ENCODE data around the gene DHRS4.
"Not testable (repeated sequence)": the region's sequence is repeated elsewhere in the genome, so short reads cannot be mapped to it uniquely, and the experiment has no call there.

DHRS4 gene

DNA sequence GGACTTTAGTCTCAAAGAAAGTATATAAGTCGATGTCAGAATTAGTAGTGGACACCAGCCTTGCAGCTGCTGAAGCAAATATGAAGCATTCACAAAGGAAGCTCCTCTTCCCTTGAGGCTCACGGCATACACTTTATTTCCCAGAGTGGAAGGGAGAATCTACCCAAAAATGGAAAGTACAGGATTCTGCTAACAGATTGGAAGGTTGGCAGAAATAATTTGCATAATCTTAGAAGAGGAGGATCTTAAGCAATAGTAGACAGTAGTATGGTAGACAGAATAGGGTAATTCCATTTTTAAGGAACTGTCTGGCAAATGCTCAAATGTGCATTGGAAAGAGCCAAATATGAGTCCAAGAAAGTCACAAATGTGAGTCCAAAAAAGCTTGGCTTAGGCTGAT lies 2.2 kb downstream of the DHRS4 start:
- H3K4me3 ChIP-seq (ENCODE audit: low read depth, low read length); DNase-seq (ENCODE audit: low read depth): not testable (repeated sequence)

DNA sequence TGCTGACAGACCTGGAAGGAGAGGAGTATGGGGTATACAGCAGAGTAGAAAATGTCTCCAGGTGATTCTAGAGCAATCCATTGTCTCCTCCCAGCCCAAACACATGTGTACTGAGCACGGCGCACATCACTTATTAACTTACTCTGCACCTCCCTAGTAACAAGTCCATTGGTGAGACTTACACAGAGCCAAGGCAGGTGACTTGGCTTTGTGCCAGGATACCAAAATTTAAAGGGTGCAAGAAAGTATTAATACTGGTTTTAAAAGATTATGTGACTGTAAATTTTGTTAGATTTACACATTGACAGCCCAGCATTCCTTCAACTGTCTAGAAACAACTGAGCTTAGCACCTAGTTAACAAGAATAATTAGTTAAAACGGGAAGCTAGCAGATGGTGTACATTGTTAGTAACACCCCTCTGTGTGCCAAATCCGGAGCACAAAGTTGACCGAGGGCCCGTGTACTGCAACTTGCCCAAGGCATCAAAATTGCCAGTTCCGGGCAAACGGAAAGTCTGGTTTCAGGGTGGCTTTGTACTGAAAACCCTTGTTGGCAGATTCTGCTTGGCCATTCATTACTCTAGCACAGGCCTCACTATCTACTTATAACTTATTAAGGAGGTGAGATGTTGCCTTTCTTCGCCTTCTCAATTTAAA lies 4.5 kb downstream of the DHRS4 start:
- H3K4me3 ChIP-seq (ENCODE audit: low read depth, low read length); DNase-seq (ENCODE audit: low read depth): not testable (repeated sequence)

DNA sequence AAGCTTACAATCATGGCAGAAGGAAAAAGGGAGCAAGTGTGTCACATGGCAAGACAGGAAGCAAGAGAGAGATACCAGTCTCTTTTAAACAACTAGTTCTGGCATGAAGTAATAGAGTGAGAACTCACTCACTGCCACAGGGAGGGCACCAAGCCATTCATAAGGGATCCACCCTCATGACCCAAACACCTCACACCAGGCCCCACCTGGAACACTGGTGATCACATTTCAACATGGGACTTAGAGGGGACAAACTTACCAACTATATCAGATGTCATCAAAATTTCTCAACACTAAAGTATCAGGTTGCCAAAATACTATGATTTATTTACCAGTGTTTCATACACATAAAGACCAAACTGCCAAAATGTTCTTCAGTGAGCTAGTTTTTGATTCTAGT lies 7.3 kb downstream of the DHRS4 start:
- not testable (repeated sequence) for DNase-seq (ENCODE audit: low read depth)

DNA sequence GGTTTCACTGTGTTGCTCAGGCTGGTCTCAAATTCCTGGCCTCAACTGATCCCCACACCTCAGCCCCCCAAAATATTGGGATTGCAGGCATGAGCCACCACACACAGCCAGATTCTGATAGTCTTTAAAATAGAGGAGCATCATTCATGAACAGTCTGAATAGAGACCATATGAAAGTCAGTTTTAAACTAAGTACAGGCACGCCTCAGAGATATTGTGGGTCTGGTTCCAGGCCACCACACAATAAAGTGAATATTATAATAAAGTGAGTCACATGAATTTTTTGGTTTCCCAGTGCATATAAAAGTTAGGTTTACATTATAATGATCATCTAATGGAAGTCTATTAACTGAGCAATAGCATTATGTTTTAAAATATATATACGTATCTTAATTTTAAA lies 8.1 kb downstream of the DHRS4 start:
- not testable (repeated sequence) for DNase-seq (ENCODE audit: low read depth); H3K4me3 ChIP-seq (ENCODE audit: low read depth, low read length)

More for the DNA sequence above, 7.3 kb downstream of the DHRS4 start:
- H3K4me3 ChIP-seq (ENCODE audit: low read depth, low read length) = not testable (repeated sequence)

DNA sequence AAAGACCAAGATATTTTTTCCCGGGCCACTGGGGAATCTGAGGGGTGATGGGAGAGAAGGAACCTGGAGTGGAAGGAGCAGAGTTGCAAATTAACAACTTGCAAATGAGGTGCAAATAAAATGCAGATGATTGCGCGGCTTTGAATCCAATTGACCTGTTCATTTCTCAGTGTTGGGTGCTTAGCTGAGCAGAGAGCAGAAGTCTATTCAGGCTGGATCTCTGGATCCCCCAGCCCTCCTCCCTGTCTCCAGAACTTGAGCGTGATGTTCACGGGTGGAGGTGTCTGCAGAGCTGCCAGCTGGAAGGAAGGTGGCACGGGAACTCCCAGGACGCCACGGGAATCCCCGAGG lies 15.5 kb downstream of the DHRS4 start:
- H3K4me3 ChIP-seq (ENCODE audit: low read depth, low read length); DNase-seq (ENCODE audit: low read depth): not testable (repeated sequence)

DNA sequence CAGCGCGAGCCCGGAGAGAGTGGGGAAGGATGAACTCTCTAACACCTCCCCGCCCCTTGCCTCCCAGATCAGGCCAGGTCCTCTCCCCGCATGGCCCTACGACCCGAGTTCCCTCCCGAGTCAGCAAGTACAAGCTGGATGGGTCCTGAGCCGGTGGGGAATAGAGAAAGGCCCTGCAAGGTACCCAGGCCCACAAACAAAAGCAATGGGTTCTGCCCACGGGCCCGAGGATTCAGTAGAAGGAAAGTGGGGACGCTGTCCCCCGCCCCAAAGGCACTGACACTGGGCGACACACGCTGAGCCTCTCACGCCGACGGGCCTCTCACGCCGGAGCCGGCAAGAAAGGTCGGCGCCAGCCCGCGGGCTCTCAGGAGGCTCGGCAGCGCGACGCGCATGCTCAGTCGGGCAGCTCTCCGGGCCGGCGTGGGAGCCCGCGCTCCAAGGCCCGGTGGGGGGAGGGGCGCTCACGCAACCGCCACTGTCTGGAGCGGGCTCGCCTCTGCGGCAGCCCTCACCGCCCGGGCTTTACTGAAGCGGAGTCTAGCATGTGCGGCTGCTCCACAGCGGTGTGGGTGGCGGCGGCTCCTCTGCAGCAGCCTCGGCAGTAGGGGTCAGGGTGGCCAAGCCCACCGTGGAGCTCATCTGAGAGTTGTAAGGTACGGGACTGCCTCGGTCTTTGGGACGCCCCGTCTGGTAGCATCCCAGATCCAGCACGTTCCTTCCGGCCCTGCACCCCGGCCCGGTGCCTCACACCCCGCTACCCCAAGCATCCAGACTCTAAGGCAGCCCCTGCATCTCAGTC lies 16.1 kb downstream of the DHRS4 start:
- not testable (repeated sequence) for H3K4me3 ChIP-seq (ENCODE audit: low read depth, low read length)
- peak; percentile 19 for DNase-seq (ENCODE audit: low read depth)

DNA sequence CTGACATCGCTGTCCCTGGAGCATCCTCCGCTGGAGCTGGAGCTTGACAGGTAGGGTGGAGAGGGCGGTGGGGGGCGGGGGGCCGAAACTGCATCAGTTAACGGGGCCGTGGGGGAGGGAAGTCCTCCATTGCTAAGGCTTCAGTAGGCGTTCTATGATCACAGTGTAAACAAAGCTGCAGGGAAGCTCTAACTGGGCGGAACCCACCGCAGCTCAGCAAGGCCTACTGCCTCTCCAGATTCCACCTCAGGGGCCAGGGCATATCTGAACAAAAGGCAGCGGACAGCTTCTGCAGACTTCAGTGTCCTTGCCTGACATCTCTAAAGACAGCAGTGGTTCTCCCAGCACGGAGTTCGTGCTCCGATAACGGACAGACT lies 16.7 kb downstream of the DHRS4 start:
- H3K4me3 ChIP-seq (ENCODE audit: low read depth, low read length); DNase-seq (ENCODE audit: low read depth): not testable (repeated sequence)

DNA sequence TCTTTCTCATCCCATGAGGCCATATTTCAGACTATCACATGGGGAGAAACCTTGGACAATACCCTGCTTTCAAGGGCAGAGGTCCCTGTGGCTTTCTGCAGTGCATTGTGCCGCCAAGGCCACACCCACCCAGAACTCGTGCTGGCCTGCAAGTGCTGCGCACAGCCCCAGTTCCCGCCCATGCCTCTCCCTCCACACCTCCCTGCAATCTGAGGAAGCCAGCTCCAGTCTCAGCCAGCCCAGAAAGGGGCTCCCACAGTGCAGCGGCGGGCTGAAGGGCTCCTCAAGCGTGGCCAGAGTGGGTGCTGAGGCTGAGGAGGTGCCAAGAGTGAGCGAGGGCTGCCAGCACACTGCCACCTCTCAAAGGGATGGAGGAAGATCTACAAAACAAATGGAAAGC lies 19.6 kb downstream of the DHRS4 start:
- H3K4me3 ChIP-seq (ENCODE audit: low read depth, low read length); DNase-seq (ENCODE audit: low read depth): not testable (repeated sequence)

DNA sequence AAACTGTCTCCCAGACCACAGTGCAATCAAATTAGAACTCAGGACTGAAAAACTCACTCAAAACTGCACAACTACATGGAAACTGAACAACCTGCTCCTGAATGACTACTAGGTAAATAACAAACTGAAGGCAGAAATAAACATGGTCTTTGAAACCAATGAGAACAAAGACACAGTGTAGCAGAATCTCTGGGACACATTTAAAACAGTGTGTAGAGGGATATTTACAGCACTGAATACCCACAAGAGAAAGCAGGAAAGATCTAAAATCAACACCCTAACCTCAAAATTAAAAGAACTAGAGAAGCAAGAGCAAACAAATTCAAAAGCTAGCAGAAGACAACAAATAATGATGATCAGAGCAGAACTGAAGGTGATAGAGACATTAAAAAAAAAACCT lies 20.5 kb downstream of the DHRS4 start:
- H3K4me3 ChIP-seq (ENCODE audit: low read depth, low read length); DNase-seq (ENCODE audit: low read depth): not testable (repeated sequence)

DNA sequence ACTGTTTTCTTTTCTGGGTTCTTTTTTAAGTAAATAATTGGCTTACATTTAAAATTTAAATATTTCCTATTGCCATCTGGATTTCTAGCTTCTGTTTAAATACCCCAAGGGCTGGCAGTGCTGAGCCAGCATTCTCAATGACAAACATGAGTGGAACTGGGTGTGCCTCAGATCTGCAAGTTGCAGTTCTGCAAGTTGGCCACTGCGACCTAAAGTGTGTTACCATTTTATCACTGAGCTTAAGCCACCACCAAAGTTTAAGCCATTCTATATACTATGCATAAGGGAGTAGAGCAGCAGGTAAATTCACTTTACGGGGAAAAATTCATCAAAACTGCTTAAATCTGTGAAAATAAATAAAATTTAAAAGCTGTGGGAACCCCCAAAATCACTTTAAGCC lies 23.6 kb downstream of the DHRS4 start:
- not testable (repeated sequence) for H3K4me3 ChIP-seq (ENCODE audit: low read depth, low read length)
- DNase-seq (ENCODE audit: low read depth) = peak; percentile 26

DNA sequence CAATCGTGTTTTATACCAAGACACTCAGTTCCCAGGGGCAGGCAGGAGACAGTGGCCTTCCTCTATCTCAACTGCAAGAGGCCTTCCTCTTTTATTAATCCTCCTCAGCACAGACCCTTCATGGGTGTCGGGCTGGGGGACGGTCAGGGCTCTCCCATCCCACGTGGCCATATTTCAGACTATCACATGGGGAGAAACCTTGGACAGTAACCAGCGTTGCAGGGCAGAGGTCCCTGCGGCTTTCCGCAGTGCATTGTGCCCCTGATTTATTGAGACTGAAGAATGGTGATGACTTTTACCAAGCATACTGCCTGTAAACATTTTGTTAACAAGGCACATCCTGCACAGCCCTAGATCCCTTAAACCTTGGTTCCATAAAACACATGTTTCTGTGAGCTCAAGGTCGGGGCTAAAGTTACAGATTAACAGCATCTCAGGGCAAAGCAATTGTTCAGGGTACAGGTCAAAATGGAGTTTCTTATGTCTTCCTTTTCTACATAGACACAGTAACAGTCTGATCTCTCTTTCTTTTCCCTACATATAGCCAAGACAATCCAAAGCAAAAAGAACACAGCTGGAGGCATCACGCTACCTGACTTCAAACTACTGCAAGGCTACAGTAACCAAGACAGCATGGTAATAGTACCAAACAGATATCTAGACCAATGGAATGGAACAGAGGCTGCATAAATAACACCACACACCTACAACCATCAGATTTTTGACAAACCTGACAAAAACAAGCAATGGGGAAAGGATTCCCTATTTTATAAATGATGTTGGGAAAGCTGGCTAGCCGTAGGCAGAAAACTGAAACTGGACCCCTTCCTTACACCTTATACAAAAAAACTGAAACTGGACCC lies 28.6 kb downstream of the DHRS4 start:
- not testable (repeated sequence) for H3K4me3 ChIP-seq (ENCODE audit: low read depth, low read length); DNase-seq (ENCODE audit: low read depth)

DNA sequence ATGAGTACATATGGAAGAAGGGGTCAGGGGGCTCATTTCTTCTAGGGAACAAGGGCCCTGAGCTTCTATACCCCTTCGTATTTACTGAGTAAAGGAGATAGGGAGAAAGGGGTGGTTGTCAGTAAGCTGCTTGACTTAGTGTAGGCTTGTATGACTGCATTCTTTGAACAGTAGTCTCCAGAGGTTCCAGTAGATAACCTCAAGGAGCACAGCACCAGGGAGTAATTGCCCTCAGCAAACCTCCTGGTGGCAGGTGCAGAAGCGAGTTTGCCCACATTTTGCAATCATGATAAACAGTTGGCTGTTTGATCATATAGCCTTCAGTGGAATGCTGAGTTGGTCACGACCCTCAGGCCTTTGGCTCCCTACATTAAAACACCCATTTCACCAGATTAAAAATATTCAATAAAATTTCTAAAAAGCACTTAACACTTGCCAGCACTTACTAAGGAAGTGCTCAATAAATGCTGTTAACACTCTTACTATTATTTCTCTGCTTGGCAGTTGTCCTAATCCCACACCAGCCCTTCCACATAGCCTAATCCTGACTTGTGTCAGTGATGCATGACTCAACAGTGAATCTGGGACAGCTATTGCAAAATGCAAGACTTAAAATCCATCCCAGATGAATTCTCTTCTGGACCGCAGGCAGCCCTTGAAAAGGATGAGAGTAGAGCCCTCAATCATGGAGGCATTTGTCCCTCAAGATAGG lies 31.5 kb downstream of the DHRS4 start:
- peak; percentile 11 for DNase-seq (ENCODE audit: low read depth)
- TF ChIP-seq, protein P1, sequence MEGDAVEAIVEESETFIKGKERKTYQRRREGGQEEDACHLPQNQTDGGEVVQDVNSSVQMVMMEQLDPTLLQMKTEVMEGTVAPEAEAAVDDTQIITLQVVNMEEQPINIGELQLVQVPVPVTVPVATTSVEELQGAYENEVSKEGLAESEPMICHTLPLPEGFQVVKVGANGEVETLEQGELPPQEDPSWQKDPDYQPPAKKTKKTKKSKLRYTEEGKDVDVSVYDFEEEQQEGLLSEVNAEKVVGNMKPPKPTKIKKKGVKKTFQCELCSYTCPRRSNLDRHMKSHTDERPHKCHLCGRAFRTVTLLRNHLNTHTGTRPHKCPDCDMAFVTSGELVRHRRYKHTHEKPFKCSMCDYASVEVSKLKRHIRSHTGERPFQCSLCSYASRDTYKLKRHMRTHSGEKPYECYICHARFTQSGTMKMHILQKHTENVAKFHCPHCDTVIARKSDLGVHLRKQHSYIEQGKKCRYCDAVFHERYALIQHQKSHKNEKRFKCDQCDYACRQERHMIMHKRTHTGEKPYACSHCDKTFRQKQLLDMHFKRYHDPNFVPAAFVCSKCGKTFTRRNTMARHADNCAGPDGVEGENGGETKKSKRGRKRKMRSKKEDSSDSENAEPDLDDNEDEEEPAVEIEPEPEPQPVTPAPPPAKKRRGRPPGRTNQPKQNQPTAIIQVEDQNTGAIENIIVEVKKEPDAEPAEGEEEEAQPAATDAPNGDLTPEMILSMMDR (IDR thresholded peaks at IDR 0.05; ENCODE audit: low read depth, low read length) = no peak
- no peak for TF ChIP-seq MYC (IDR thresholded peaks at IDR 0.05; ENCODE audit: low read depth, low read length)
- TF ChIP-seq, protein P2, sequence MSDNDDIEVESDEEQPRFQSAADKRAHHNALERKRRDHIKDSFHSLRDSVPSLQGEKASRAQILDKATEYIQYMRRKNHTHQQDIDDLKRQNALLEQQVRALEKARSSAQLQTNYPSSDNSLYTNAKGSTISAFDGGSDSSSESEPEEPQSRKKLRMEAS (IDR thresholded peaks at IDR 0.05; ENCODE audit: low read depth, low read length) = no peak
- TF ChIP-seq POLR2A (IDR thresholded peaks at IDR 0.05; ENCODE audit: extremely low read depth, insufficient read length) = no peak
- no peak overlapping the region for H3K4me3 ChIP-seq (ENCODE audit: low read depth, low read length)

DNA sequence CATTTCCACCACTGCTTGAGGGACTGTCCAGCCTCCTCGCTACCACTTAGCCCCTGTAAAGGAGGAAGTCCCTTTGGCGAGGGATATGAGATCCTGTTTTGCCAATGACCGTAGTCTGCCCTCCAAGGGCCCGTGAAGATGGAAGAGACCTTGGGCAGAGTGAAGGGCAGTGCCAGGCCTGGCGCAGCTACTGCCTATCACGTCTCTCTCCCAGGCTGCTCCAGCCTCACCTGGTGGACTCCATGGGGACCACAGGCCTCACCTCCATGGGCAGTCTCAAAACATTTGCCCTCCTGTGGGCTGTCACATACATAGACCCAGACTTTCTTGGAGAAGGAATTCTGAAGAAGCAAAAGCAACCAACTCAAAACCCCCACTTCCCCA lies 34.6 kb downstream of the DHRS4 start:
- not testable (repeated sequence) for H3K4me3 ChIP-seq (ENCODE audit: low read depth, low read length)
- peak; percentile 20 for DNase-seq (ENCODE audit: low read depth)

DNA sequence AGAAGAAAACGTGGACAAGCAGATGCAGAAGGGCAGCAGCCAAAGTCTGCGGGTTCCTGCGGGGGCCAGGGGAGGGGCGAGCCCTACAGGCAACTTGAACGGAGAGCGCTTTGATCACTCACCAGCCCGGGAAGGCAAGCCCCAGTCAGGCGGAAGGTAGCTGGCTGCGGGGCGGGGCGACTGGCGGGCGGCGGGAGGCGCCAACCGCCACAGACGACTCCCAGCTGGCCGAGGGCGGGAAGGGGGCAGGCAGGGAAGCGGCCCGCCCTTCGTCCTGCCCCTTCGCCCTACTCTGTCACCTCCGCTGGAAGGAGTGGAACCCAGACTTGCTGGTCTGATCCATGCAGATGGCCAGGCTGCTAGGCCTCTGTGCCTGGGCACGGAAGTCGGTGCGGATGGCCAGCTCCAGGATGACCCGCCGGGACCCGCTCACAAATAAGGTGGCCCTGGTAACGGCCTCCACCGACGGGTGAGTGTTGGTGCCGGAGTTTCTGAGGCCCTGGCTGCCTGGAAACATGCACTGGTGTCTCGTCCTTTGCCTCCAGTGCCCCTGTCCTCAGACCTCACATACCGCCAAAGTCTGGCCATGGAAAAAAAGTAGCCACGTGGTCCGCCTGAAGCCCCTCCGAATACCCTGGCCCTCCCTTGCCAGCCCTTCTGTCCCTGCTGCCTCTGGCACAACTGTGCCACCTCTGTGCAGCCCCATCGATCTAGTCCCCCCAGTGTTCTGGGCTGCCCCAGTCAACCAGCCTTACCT lies 35.2 kb downstream of the DHRS4 start, which contains the start of gene DHRS4L2:
DHRS4L2 (plus strand) TSS at position 323 of the 757 bp plus-strand sequence; CDS start at position 342, 19 bp downstream.
- DNase-seq (ENCODE audit: low read depth) = peak; percentile 92
- H3K4me3 ChIP-seq (ENCODE audit: low read depth, low read length) = peak within 1 kb of the TSS; percentile 55

DNA sequence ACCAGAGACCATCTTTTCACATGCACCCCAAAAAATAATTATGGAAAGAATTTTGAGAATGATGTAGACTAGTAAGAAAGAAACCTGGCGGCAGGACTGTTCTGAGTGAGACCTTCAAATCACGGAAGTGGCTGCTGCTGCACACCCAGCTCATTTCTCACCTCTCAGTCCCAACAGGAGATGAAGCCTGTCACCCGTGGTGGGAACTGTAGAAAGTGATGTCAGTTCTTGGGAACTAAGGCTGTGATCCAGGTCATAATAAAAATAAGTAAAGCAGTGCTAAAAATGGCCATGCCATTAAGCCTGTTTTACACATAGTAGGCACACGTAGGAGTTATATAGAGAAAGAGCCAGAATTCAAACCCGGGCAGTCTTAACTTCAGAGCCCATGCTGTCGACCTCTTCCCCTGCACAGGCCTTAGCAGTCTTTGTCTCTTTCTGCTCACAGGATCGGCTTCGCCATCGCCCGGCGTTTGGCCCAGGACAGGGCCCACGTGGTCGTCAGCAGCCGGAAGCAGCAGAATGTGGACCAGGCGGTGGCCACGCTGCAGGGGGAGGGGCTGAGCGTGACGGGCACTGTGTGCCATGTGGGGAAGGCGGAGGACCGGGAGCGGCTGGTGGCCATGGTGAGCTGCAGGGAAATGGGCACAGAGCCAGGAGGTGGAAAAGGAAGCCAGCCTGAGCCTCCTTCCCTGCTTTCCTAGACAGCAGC lies 36.3 kb downstream of the DHRS4 start:
- H3K4me3 ChIP-seq (ENCODE audit: low read depth, low read length) = not testable (repeated sequence)

More for the DNA sequence above, 36.3 kb downstream of the DHRS4 start:
- not testable (repeated sequence) for DNase-seq (ENCODE audit: low read depth)

Data from NB4 (cell line).